ENCODE measurements around the gene CCBE1. TPM values are rescaled to one million over a fixed set of nuclear protein-coding genes. Genes with fewer than 3 reads are reported as not detected.

Gene CCBE1
- total RNA-seq, 2 experiments from 2014 or later: 0.14 TPM; not detected in 1

DNA sequence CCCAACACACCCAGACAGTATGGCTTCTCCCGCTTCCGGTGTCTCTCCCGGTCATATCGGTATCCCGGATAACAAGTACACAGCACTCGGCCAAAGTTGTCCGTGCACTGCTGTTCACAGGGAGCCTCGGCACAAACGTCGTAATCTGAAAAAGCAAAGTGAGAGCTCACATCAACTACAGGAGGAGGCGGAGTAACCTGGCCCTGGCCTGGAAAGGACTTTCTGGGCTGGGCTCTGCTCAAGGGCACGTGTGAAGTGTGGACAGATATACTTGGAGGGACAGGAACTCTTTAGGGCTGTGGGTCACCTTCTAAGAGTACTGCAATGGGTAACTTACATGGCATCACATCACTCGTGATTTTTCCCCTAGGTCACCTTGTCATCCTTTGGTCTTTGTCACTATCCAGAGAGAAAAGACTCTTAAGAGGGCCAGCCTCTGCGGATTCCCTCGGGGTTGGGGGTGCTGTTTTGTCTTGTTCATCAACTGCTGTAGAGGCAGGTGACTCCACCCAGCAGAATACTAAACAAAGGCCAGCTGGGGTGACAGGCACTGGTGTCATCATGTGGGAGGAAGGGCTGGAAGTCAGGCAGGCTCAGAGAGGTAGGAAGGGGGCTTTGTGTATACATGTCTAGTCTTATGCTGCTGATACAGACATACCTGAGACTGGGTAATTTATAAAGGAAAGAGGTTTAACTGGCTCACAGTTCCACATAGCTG lies 227.6 kb downstream of the CCBE1 start:
- ChIA-PET CTCF (interaction anchor here (1.3 kb wide), 1 partner anchor 10 kb away, joined by 7 read pairs; no protein-coding TSS in a partner anchor), POLR2A (no interaction called here)
- H3K4me3 Mint-ChIP-seq: no peak overlapping the region
- no peak overlapping the region for H3K27ac Mint-ChIP-seq
- H3K27me3 Mint-ChIP-seq: peaks cover 4% of the 10 kb centered on the region
- DNase-seq: no peak
- no peaks in the 10 kb centered on the region for H3K4me1 Mint-ChIP-seq
- no peak for ATAC-seq
- intact Hi-C loops (cut with DNase I, micrococcal nuclease): no loop called here
- H3K9me3 Mint-ChIP-seq (ENCODE audit: low read depth): peaks cover 4% of the 10 kb centered on the region
- no peaks in the 10 kb centered on the region for H3K36me3 Mint-ChIP-seq (ENCODE audit: low read depth)

DNA sequence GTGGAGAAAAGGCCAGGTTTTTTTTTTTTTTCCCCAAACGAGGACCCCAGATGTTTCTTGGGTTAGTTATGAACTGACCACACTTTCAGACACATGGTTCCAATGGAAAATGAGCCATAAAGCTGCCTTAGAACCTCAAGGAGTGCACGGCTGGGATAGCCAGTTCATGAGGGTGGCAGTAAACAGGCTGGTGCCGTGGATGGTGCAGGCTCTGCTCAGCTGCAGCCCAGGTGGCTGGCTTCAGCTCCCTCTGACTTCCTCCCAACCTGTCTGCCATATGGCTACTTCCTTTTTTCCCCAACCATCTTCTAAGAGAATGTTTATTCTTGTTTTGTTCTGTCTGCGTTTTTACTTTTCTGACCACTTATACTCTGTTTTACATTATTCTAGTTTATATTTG lies 228.4 kb downstream of the CCBE1 start:
- Mint-ChIP-seq H3K9me3 (ENCODE audit: low read depth) (peaks cover 1% of the 10 kb centered on the region), H3K27ac (no peak overlapping the region), H3K36me3 (ENCODE audit: low read depth) (no peaks in the 10 kb centered on the region), H3K27me3 (peaks cover 1% of the 10 kb centered on the region), H3K4me1 (no peaks in the 10 kb centered on the region), H3K4me3 (no peak overlapping the region)
- POLR2A ChIA-PET: no interaction called here
- DNase-seq (no peak), ATAC-seq (no peak)
- CTCF ChIA-PET: no interaction called here
- intact Hi-C loops (cut with DNase I, micrococcal nuclease): no loop called here

DNA sequence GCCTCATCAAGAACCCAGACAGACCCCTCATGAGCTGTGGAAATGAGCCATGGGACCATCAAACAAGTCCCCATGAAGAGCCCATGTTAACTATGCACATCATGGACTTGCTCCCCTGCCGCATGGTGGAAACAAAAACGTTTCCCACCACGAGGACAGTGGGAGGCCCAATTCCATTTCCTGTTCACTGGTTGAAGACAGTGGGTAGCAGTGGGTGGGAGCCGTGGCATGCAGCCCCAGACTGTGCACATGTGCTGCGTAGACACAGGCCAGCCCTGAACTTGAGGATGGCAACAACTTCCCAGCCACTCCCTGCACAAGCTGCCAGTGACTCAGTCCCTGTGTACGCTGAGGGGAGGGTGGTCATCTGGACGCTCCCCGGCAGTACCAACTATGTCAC lies 229.7 kb downstream of the CCBE1 start:
- POLR2A ChIA-PET: no interaction called here
- Mint-ChIP-seq H3K27me3 (peaks cover 3% of the 10 kb centered on the region), H3K27ac (no peak overlapping the region), H3K4me3 (no peak overlapping the region), H3K4me1 (no peaks in the 10 kb centered on the region), H3K9me3 (ENCODE audit: low read depth) (no peaks in the 10 kb centered on the region), H3K36me3 (ENCODE audit: low read depth) (no peaks in the 10 kb centered on the region)
- intact Hi-C loops (cut with DNase I, micrococcal nuclease): no loop called here
- DNase-seq: no peak
- CTCF ChIA-PET: no interaction called here
- no peak for ATAC-seq

DNA sequence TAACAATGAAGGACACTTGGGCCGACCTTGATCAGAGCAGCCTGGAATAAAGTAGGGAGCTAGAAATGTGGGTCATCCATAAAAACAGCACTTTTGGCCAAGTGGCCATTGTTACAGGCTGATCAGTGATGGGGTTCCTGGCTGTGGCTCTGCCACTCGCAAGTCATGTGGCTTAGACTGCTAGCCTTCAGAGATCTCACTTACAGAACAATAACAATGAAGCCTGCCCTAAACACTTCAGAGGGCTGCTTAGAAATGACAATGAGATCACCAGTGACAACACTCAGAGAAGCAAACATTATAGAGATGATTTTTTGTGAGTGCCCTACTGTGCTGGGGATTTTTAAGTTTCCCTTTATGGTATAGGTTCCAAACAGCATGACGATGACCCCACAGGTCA lies 230.2 kb downstream of the CCBE1 start:
- Mint-ChIP-seq H3K27ac (no peak overlapping the region), H3K4me1 (no peaks in the 10 kb centered on the region), H3K36me3 (ENCODE audit: low read depth) (no peaks in the 10 kb centered on the region), H3K9me3 (ENCODE audit: low read depth) (no peaks in the 10 kb centered on the region), H3K27me3 (peaks cover 3% of the 10 kb centered on the region), H3K4me3 (no peak overlapping the region)
- DNase-seq (no peak), ATAC-seq (no peak)
- intact Hi-C loops (cut with DNase I, micrococcal nuclease): no loop called here
- ChIA-PET CTCF (no interaction called here), POLR2A (no interaction called here)

DNA sequence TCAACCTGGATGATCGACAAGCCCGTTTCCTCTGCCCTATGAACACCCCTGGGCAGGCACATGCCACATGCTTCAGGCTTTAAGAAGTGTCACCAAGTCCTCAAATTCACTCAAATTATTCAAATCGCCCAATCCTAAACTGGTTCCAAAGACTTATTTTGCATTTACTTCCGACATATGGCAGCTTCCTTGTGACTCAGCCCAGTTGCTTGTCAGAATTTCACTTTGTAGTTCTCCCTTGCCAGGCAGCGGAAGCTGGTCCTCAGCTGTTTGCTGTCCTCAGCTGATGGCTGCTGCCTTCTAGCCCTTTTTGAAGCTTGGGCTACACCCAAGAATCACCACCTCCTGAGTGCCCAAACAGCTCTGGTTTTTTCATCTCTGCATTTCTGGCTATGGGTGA lies 232.7 kb downstream of the CCBE1 start:
- ATAC-seq (no peak), DNase-seq (no peak)
- H3K4me3 Mint-ChIP-seq: no peak overlapping the region
- intact Hi-C loops (cut with DNase I, micrococcal nuclease): no loop called here
- no peaks in the 10 kb centered on the region for H3K9me3 Mint-ChIP-seq (ENCODE audit: low read depth)
- CTCF ChIA-PET: interaction anchor here (1.2 kb wide), 1 partner anchor 16 kb away, joined by 3 read pairs; no protein-coding TSS in a partner anchor
- no peak overlapping the region for H3K27ac Mint-ChIP-seq
- POLR2A ChIA-PET: no interaction called here
- no peaks in the 10 kb centered on the region for H3K36me3 Mint-ChIP-seq (ENCODE audit: low read depth)
- no peaks in the 10 kb centered on the region for H3K4me1 Mint-ChIP-seq
- peaks cover 8% of the 10 kb centered on the region for H3K27me3 Mint-ChIP-seq

DNA sequence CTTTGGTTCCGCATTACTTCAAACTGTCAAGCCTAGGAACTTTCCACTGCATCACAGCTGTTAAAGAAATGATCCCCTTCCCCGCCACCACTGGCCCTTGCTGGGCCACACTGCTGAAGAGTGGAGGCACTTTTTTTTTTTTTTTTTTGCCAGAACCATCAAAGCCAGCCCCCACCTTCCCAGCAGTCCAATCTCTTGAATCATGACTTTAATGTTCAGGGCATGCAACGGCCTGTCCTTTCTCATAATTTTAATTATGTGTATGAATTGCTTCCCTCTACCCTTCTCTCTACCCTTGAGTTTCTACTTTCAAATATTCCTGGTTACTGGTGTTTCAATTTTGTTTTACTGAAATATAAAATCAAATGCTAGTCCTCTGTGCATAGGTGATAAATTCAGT lies 236.1 kb downstream of the CCBE1 start:
- Mint-ChIP-seq H3K9me3 (ENCODE audit: low read depth) (no peaks in the 10 kb centered on the region), H3K36me3 (ENCODE audit: low read depth) (no peaks in the 10 kb centered on the region), H3K4me3 (no peak overlapping the region), H3K27me3 (peaks cover 17% of the 10 kb centered on the region), H3K27ac (no peak overlapping the region), H3K4me1 (no peaks in the 10 kb centered on the region)
- ChIA-PET POLR2A (no interaction called here), CTCF (interaction anchor here (2.7 to 4.1 kb wide), 2 partner anchors 16 to 362 kb away, joined by 15 to 54 read pairs; no protein-coding TSS in a partner anchor)
- ATAC-seq: no peak
- intact Hi-C loops (cut with DNase I, micrococcal nuclease): no loop called here
- DNase-seq: no peak

DNA sequence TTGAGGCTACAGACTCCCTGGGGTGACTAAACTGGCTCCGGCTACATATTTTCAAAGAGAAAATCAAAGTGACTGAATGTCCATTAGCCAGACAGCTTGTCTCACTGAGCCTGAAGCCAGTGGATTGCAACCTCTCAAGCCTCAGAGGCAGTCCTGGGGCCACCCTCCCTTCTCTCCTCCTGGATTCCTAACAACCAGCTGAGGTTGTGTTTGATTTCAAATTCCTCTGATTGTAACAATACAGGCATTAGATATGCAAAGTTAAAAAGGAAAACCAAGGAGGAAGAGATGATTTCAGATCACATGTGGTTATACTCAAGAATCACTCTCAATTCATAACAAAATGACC lies 237.2 kb downstream of the CCBE1 start:
- POLR2A ChIA-PET: no interaction called here
- Mint-ChIP-seq H3K9me3 (ENCODE audit: low read depth) (no peaks in the 10 kb centered on the region), H3K4me3 (no peak overlapping the region), H3K27ac (no peak overlapping the region), H3K27me3 (peaks cover 17% of the 10 kb centered on the region), H3K36me3 (ENCODE audit: low read depth) (no peaks in the 10 kb centered on the region), H3K4me1 (no peaks in the 10 kb centered on the region)
- no peak for DNase-seq
- intact Hi-C loops (cut with DNase I, micrococcal nuclease): no loop called here
- no peak for ATAC-seq
- CTCF ChIA-PET: interaction anchor here (0.6 to 4.1 kb wide), 7 partner anchors 10 to 1090 kb away, joined by 3 to 54 read pairs (median 8); no protein-coding TSS in a partner anchor

DNA sequence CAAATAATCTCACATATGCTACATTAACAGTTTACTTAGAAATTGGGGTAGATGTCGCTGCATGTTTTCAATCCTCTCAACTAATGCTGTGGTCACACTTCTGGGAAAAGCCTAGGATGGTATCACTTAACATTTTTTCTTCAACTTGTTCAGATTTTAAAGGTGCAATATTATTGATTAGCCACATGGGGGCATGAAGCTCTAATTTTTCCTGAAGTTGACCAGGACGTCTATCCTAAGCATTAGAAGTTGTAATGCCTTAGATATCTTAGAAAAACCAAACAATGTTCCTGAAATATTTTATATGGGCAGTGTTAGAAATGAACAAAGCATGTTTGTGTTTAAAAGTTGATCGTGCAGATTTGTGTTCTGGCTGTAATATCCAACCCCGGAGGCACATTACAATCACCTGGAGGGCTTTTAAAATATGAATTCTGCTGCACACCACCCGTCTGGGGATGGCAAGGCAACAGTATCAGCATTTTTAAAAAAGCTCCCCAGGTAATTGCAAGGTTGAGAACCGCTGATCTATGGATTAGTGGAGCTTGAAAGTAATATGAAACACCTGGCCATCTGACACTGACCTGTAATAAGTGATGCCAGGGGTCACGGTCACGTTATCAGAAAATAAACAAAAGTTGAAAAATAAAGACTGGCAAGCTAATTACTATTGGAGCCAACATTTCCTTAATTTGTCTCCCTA lies 237.7 kb downstream of the CCBE1 start:
- no peak for DNase-seq
- no peak for ATAC-seq
- CTCF ChIA-PET: interaction anchor here (0.6 to 4.1 kb wide), 20 partner anchors 11 to 1090 kb away, joined by 3 to 54 read pairs (median 4); partner anchors contain the start of gene CCBE1
- Mint-ChIP-seq H3K36me3 (ENCODE audit: low read depth) (no peaks in the 10 kb centered on the region), H3K4me3 (no peak overlapping the region), H3K27me3 (peaks cover 17% of the 10 kb centered on the region), H3K4me1 (no peaks in the 10 kb centered on the region), H3K9me3 (ENCODE audit: low read depth) (no peaks in the 10 kb centered on the region), H3K27ac (no peak overlapping the region)
- POLR2A ChIA-PET: no interaction called here
- intact Hi-C loops (cut with DNase I, micrococcal nuclease): loop anchor here (1.0 to 5.0 kb wide), 3 partner anchors 363 to 1089 kb away; no protein-coding TSS in a partner anchor

DNA sequence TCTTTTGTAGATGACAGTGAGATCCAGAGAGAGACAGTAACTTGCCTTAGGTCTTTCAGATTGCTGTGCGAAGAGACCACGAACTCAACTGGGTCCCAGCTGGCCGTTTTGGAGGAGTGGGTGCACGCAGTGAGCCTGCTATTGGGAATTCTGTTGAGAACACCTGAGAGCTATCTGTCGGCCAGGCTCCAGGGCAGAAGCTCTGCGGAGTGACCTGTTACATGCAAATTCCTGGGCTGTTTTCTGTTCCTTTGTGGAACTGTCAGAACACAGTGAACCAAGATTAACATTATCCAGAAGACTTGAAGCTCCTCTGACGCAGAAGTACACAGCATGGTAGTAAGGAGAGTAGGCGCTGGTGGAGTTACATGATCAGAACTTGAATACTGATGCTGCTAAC lies 238.6 kb downstream of the CCBE1 start:
- ChIA-PET POLR2A (no interaction called here), CTCF (interaction anchor here (0.9 to 4.1 kb wide), 16 partner anchors 10 to 1091 kb away, joined by 3 to 54 read pairs (median 4); no protein-coding TSS in a partner anchor)
- Mint-ChIP-seq H3K27ac (no peak overlapping the region), H3K36me3 (ENCODE audit: low read depth) (no peaks in the 10 kb centered on the region), H3K27me3 (peaks cover 17% of the 10 kb centered on the region), H3K4me1 (no peaks in the 10 kb centered on the region), H3K9me3 (ENCODE audit: low read depth) (no peaks in the 10 kb centered on the region), H3K4me3 (no peak overlapping the region)
- intact Hi-C loops (cut with DNase I, micrococcal nuclease): loop anchor here (2.0 to 5.0 kb wide), 2 partner anchors 364 to 1090 kb away; no protein-coding TSS in a partner anchor
- ATAC-seq (no peak), DNase-seq (no peak)

DNA sequence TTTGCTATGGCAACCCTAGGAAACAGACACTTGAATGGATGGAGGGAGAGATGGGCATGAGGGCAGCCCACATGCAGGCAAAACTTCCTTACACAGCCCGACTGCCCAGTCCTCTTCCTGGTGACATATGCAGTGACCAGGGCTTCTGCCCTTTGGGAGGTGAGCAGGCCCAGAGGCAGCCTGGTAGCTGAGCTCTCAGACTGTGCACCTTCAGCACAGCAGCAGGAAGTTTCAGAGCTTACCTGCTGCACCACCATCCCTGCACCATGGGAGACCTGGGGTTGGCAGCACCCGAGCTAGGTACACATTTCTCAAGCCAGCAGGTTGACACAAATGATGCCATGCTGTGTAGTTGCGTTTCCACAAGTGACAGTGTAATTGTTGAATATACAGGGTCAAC lies 240.6 kb downstream of the CCBE1 start:
- Mint-ChIP-seq H3K9me3 (ENCODE audit: low read depth) (no peaks in the 10 kb centered on the region), H3K4me3 (no peak overlapping the region), H3K27ac (no peak overlapping the region), H3K27me3 (peaks cover 15% of the 10 kb centered on the region), H3K4me1 (no peaks in the 10 kb centered on the region), H3K36me3 (ENCODE audit: low read depth) (no peaks in the 10 kb centered on the region)
- CTCF ChIA-PET: interaction anchor here (0.6 to 3.9 kb wide), 3 partner anchors 8 to 496 kb away, joined by 3 to 18 read pairs (median 3); no protein-coding TSS in a partner anchor
- DNase-seq (no peak), ATAC-seq (no peak)
- POLR2A ChIA-PET: no interaction called here
- intact Hi-C loops (cut with DNase I, micrococcal nuclease): loop anchor here in 1 of 2 experiments (5.0 kb wide), 1 partner anchor 366 kb away; no protein-coding TSS in a partner anchor

DNA sequence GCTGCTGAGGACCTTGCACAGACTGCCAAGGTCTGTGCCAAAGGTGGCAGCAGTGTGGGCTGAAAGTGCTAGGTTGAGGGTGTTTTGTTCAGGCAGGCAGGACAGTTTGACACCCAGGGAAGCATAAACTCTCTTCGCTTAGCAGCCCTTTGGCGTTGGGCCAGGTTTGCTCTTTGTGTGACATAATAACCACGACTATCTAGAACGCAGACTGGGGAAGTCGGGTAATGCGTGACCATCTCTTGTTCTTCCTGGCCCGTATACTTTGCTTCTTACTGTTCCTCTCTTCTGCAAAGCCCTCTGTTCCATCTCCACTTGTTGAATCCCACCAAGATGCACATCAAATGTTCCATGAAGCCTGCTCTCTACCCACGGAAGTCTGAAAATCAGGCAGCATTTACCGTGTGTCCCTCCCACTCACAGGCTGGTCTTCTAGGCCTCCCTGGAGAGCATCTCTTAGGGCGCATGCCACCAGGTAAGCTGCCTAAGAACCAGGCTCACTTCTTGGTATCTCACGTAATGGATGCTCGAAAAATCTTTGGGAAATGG lies 241.4 kb downstream of the CCBE1 start:
- Mint-ChIP-seq H3K36me3 (ENCODE audit: low read depth) (no peaks in the 10 kb centered on the region), H3K4me3 (no peak overlapping the region), H3K4me1 (no peaks in the 10 kb centered on the region), H3K27me3 (peaks cover 10% of the 10 kb centered on the region), H3K27ac (no peak overlapping the region), H3K9me3 (ENCODE audit: low read depth) (no peaks in the 10 kb centered on the region)
- DNase-seq: no peak
- CTCF ChIA-PET: interaction anchor here (0.7 kb wide), 1 partner anchor 497 kb away, joined by 3 read pairs; no protein-coding TSS in a partner anchor
- intact Hi-C loops (cut with DNase I, micrococcal nuclease): loop anchor here in 1 of 2 experiments (5.0 kb wide), 1 partner anchor 366 kb away; no protein-coding TSS in a partner anchor
- POLR2A ChIA-PET: no interaction called here
- no peak for ATAC-seq
